GM12864 (cell line): Measurements from ENCODE around the gene SORBS1.

Experiments
- DNase-seq: peaks from one replicate; pipeline ENCODE4 v3.0.0-alpha.2; 2011; ENCODE audit warnings: low read depth
- H3K4me3 ChIP-seq: 2 replicates; pipeline ENCODE4 v1.5.1; 2011; ENCODE audit warnings: mild to moderate bottlenecking, low read depth, low read length, control low read depth
- CTCF ChIP-seq: IDR thresholded peaks from 2 replicates; pipeline ENCODE4 v1.5.1; 2011; ENCODE audit warnings: low read depth, mild to moderate bottlenecking, moderate library complexity, low read length, control low read depth, inconsistent platforms; ENCODE audit errors: missing control alignments

Gene SORBS1

GRCh38 chr10:95382174-95382573, 179.0 kb downstream of the SORBS1 start:
- no peak for DNase-seq
- no peak overlapping the region for H3K4me3 ChIP-seq
- TF ChIP-seq CTCF = no peak

- no peak for DNase-seq
Observed at GRCh38 chr10:95377950-95378349, 183.2 kb downstream of the SORBS1 start.

GRCh38 chr10:95375418-95375817, 185.8 kb downstream of the SORBS1 start:
- H3K4me3 ChIP-seq = no peak overlapping the region

More at GRCh38 chr10:95377950-95378349, 183.2 kb downstream of the SORBS1 start:
- no peak overlapping the region for H3K4me3 ChIP-seq
- no peak for TF ChIP-seq CTCF

GRCh38 chr10:95374597-95375209, 186.5 kb downstream of the SORBS1 start:
- peak; percentile 98 for TF ChIP-seq CTCF
- no peak overlapping the region for H3K4me3 ChIP-seq
- DNase-seq = peak; percentile 62

More at GRCh38 chr10:95375418-95375817, 185.8 kb downstream of the SORBS1 start:
- no peak for DNase-seq
- no peak for TF ChIP-seq CTCF

- no peak overlapping the region for H3K4me3 ChIP-seq
- TF ChIP-seq CTCF = no peak
- no peak for DNase-seq
Observed at GRCh38 chr10:95373660-95374059, 187.5 kb downstream of the SORBS1 start.

GRCh38 chr10:95364342-95364741, 196.8 kb downstream of the SORBS1 start:
- no peak overlapping the region for H3K4me3 ChIP-seq
- TF ChIP-seq CTCF = no peak
- no peak for DNase-seq

GRCh38 chr10:95363303-95363912, 197.8 kb downstream of the SORBS1 start:
- TF ChIP-seq CTCF = peak; percentile 75
- DNase-seq = peak; percentile 60
- H3K4me3 ChIP-seq = no peak overlapping the region
